K562 (cell line): ENCODE results near the gene LMAN1. TPM values are rescaled to one million over a fixed set of nuclear protein-coding genes. Genes with fewer than 3 reads are reported as not detected.
A peak's percentile ranks its signal among the peaks of the same experiment; 100 is the strongest.

Experiments
- ATAC-seq: fragments of 200-7000 bp; cut with Tn5 transposase; 3 replicates; pipeline ENCODE4 v1.9.1; 2020; ENCODE audit warnings: moderate library complexity
- BruUV-seq: library from RNA; stranded (reverse); fragments of 400-500 nt; replicated peaks from 2 replicates; lab custom pipeline; 2021; lab: Mats Ljungman, UMichigan
- CTCF ChIA-PET: fragments of 300-600 bp; formaldehyde crosslinking; extraction: SDS; loops from one replicate; lab custom pipeline; 2021; ENCODE audit warnings: low intra/inter-chr PET ratio; lab: Yijun Ruan, JAX
- POLR2A ChIA-PET: fragments of 300-600, 350-650 bp; sonication (Branson Sonifier 250); formaldehyde crosslinking; extraction: SDS; loops from one replicate; lab custom pipeline; 2021; ENCODE audit warnings: antibody characterized with exemption, inconsistent platforms; lab: Yijun Ruan, JAX
- DNase-seq, 4 experiments: peaks; one replicate each; pipeline versions ENCODE4 v3.0.0 to v3.0.0-alpha.2; 2011 to 2018; ENCODE audit warnings: low spot score in 3 of 4, mixed read lengths in 3 of 4; ENCODE audit errors: extremely low read depth in 1 of 4
- FAIRE-seq: peaks from 2 replicates; lab custom pipeline; 2011; peaks lifted over from hg19 to GRCh38; lab: Jason Lieb, UNC
- H2AFZ ChIP-seq: 2 replicates; pipeline ENCODE4 v1.6.0; 2011; ENCODE audit warnings: low read depth, low read length, control low read depth, inconsistent platforms
- H3K27ac ChIP-seq: fragments of 200-600 bp; 3 replicates; pipeline ENCODE4 v1.8.0; 2011; ENCODE audit warnings: low read depth, mild to moderate bottlenecking, control low read depth, inconsistent platforms, low read length, moderate library complexity, mixed read lengths; ENCODE audit errors: extremely low read depth
- H3K27me3 ChIP-seq, 2 experiments: fragments of 300-600 bp in 1 of 2; 2 replicates in 1 of 2; 3 replicates in 1 of 2; pipeline versions ENCODE4 v1.6.0 to v1.8.0; 2011; ENCODE audit warnings: inconsistent platforms in 2 of 2, low read length in 2 of 2, mild to moderate bottlenecking in 1 of 2, mixed read lengths in 1 of 2, moderate library complexity in 1 of 2; ENCODE audit not compliant: control insufficient read depth in 2 of 2, insufficient read depth in 2 of 2
- H3K36me3 ChIP-seq: fragments of 300-600 bp; 3 replicates; pipeline ENCODE4 v1.8.0; 2011; ENCODE audit warnings: mild to moderate bottlenecking, low read length, inconsistent platforms; ENCODE audit not compliant: control insufficient read depth, insufficient read depth
- H3K4me1 ChIP-seq, 2 experiments: fragments of 200-600 bp in 1 of 2; replicated peaks in 1 of 2; 2 replicates in 1 of 2; 3 replicates in 1 of 2; pipeline versions ENCODE4 v1.5.1 to v1.8.0; 2011; ENCODE audit warnings: inconsistent platforms in 2 of 2, low read length in 2 of 2, mild to moderate bottlenecking in 1 of 2, mixed read lengths in 1 of 2, moderate library complexity in 1 of 2; ENCODE audit not compliant: control insufficient read depth in 2 of 2, insufficient read depth in 2 of 2
- H3K4me2 ChIP-seq: 2 replicates; pipeline ENCODE4 v1.6.1; 2011; ENCODE audit warnings: low read length, control low read depth, inconsistent platforms, mixed read lengths; ENCODE audit not compliant: insufficient read depth
- H3K4me3 ChIP-seq: fragments of 200-600 bp; sonication (generic), shearing (Covaris generic); 2 replicates; pipeline ENCODE4 v1.5.1; 2016; ENCODE audit warnings: control low read depth, inconsistent platforms
- H3K79me2 ChIP-seq: fragments of 200-600 bp; 3 replicates; pipeline ENCODE4 v1.8.0; 2011; ENCODE audit warnings: low read length, inconsistent platforms; ENCODE audit not compliant: control insufficient read depth, insufficient read depth
- H3K9ac ChIP-seq, 2 experiments: 2 replicates each; pipeline versions ENCODE4 v1.6.0 to v1.6.1; 2011; ENCODE audit warnings: low read depth in 2 of 2, low read length in 2 of 2, control low read depth in 1 of 2, inconsistent platforms in 1 of 2, mild to moderate bottlenecking in 1 of 2, mixed read lengths in 1 of 2; ENCODE audit not compliant: insufficient read depth in 1 of 2
- H3K9me1 ChIP-seq: one replicate; pipeline ENCODE4 v1.6.0; 2011; ENCODE audit warnings: inconsistent platforms, mild to moderate bottlenecking, low read length, moderate library complexity; ENCODE audit not compliant: control insufficient read depth, insufficient read depth
- H3K9me3 ChIP-seq: replicated peaks from 2 replicates; pipeline ENCODE4 v1.5.1; 2011; ENCODE audit warnings: low read depth, low read length, inconsistent platforms; ENCODE audit not compliant: control insufficient read depth, insufficient read depth
- H4K20me1 ChIP-seq: replicated peaks from 2 replicates; pipeline ENCODE4 v1.6.1; 2011; ENCODE audit warnings: low read length, inconsistent platforms, mixed read lengths; ENCODE audit not compliant: control insufficient read depth, insufficient read depth
- FOXJ2 ChIP-seq: fragments of 200-800 bp; sonication (Bioruptor generic); IDR thresholded peaks from 2 replicates; pipeline ENCODE4 v1.6.1; 2016; ENCODE audit warnings: missing genetic modification characterization, missing compliant biosample characterization
- HEY1 ChIP-seq: fragments of 250-450 bp; sonication (Bioruptor Pico); IDR thresholded peaks from 2 replicates; pipeline ENCODE4 v1.5.0; 2020; ENCODE audit warnings: mild to moderate bottlenecking, moderate library complexity, borderline replicate concordance
- KAT7 ChIP-seq: sonication (generic); formaldehyde crosslinking; IDR thresholded peaks from 2 replicates; pipeline ENCODE4 v1.8.0; 2022; ENCODE audit warnings: missing genetic modification reagents, mild to moderate bottlenecking, borderline replicate concordance
- MCM2 ChIP-seq: fragments of 450-650 bp; IDR thresholded peaks from 2 replicates; pipeline ENCODE4 v1.6.1; 2017; ENCODE audit warnings: low read depth, mild to moderate bottlenecking
- PCBP2 ChIP-seq: fragments of 200-400 bp; formaldehyde crosslinking; IDR thresholded peaks from 2 replicates; pipeline ENCODE4 v1.6.1; 2018; ENCODE audit warnings: low read length, low read depth, mild to moderate bottlenecking, moderate library complexity; ENCODE audit not compliant: poor library complexity, severe bottlenecking
- RAD51 ChIP-seq: fragments of 450-650 bp; IDR thresholded peaks from 2 replicates; pipeline ENCODE4 v1.7.1; 2016; ENCODE audit warnings: low read depth, mild to moderate bottlenecking, borderline replicate concordance
- SNRNP70 ChIP-seq: fragments of 200-400 bp; formaldehyde crosslinking; optimal IDR thresholded peaks from 2 replicates; pipeline ENCODE3; 2017; ENCODE audit warnings: low read depth, low read length
- STAT6 ChIP-seq: sonication (generic); formaldehyde crosslinking; IDR thresholded peaks from 2 replicates; pipeline ENCODE4 v1.8.1; 2023; ENCODE audit warnings: mild to moderate bottlenecking, missing genetic modification reagents
- TAF15 ChIP-seq: fragments of 200-400 bp; formaldehyde crosslinking; IDR thresholded peaks from 2 replicates; pipeline ENCODE4 v1.6.1; 2017; ENCODE audit warnings: mild to moderate bottlenecking, low read depth, low read length, moderate library complexity
- TFAM ChIP-seq: fragments of 250-450 bp; sonication (Bioruptor Pico); conservative IDR thresholded peaks from 2 replicates; pipeline ENCODE4 v1.5.0; 2021; ENCODE audit warnings: mild to moderate bottlenecking, moderate library complexity
- ZNF133 ChIP-seq: fragments of 250-450 bp; sonication (Bioruptor Pico); IDR thresholded peaks from 2 replicates; pipeline ENCODE4 v1.4.0; 2020; ENCODE audit warnings: mild to moderate bottlenecking
- ZNF239 ChIP-seq: fragments of 250-450 bp; sonication (Bioruptor Pico); IDR thresholded peaks from 2 replicates; pipeline ENCODE4 v1.4.0; 2020; ENCODE audit warnings: mild to moderate bottlenecking
- WGBS: fragments of 100-300 bp; shearing (Covaris generic); methylation state at CpG from one replicate; pipeline ENCODE4 v1.1.6; 2016; ENCODE audit warnings: low coverage, mixed read lengths; ENCODE audit not compliant: insufficient coverage; ENCODE audit errors: missing lambda C conversion rate; 5-methylcytosine and 5-hydroxymethylcytosine counted together
- in situ Hi-C: fragments of 300-500 bp; cut with MboI; formaldehyde crosslinking; loops from 4 replicates; pipeline ENCODE4 v1.15.0; 2018; ENCODE audit warnings: inconsistent platforms, mixed read lengths
- intact Hi-C: fragments of 100-400 bp; cut with micrococcal nuclease; formaldehyde crosslinking; loops from 2 replicates; pipeline ENCODE4 v1.14.2; 2022
- polyA plus RNA-seq, 8 experiments: library from polyadenylated mRNA; depleted of rRNA in 4 of 8; stranded (reverse) in 5 of 8; unstranded in 3 of 8; fragments of >200 nt; fragmentation: Nextera tagmentation in 2 of 8; fragmentation: Illumina TruSeq in 1 of 8; extraction: Ambion mirVana in 2 of 8; extraction: Trizol in 1 of 8; gene quantifications; 2 replicates each; pipeline versions ENCODE4 v1.2.1 to v1.2.3, GENCODE V29; 2011 to 2014; ENCODE audit warnings: inconsistent platforms in 1 of 8, missing spikeins in 1 of 8
- total RNA-seq, 7 experiments: library from RNA; depleted of rRNA in 6 of 7; stranded (reverse); fragments of >200 nt in 6 of 7; fragmentation: Illumina TruSeq in 2 of 7; extraction: Trizol in 2 of 7; gene quantifications; 2 replicates each; pipeline versions ENCODE4 v1.2.1 to v1.2.3, GENCODE V29; 2011 to 2021; ENCODE audit warnings: low replicate concordance in 1 of 7

LMAN1 gene
- total and polyA plus RNA-seq, 9 of the 15 experiments (the other 6 are each of a cell fraction or from before 2014, with no cell fraction given) = 18.8 to 108 (median 71.2) TPM

GRCh38 chr18:59387687-59388565 is 28.9 kb upstream of the LMAN1 start:
- in situ Hi-C loops = no loop called here
- CTCF ChIA-PET = no interaction called here

GRCh38 chr18:59386909-59387686 is 28.0 kb upstream of the LMAN1 start:
- ATAC-seq = no peak
- POLR2A ChIA-PET = no interaction called here
- 19% methylated on average over 6 of the region's 8 CpGs for WGBS
- no peak for TF ChIP-seq SNRNP70
- TF ChIP-seq STAT6 (CRISPR knock-in tag) = no peak
- no peak for TF ChIP-seq ZNF239 (CRISPR knock-in tag)
- TF ChIP-seq MCM2 = no peak
- TF ChIP-seq PCBP2 = no peak
- no peak for TF ChIP-seq ZNF133 (CRISPR knock-in tag)
- TF ChIP-seq TAF15 = no peak
- TF ChIP-seq KAT7 (CRISPR knock-in tag) = no peak
- no peak for TF ChIP-seq RAD51
- no peak for TF ChIP-seq HEY1 (CRISPR knock-in tag)

More at GRCh38 chr18:59387687-59388565, 28.9 kb upstream of the LMAN1 start:
- H3K4me2 ChIP-seq = no peak overlapping the region
- H3K9me1 ChIP-seq = no peaks in the 10 kb centered on the region
- H3K4me3 ChIP-seq = no peak overlapping the region
- intact Hi-C loops = no loop called here
- DNase-seq (no peak), ATAC-seq (no peak), FAIRE-seq (no peak)
- WGBS = 18% methylated on average over 10 of the region's 11 CpGs
- POLR2A ChIA-PET = no interaction called here
- no peaks in the 10 kb centered on the region for H3K36me3 ChIP-seq
- no peaks in the 10 kb centered on the region for H4K20me1 ChIP-seq
- H3K79me2 ChIP-seq = no peaks in the 10 kb centered on the region
- no peak overlapping the region for H3K27ac ChIP-seq
- H3K4me1 ChIP-seq = no peaks in the 10 kb centered on the region
- TF ChIP-seq TFAM (CRISPR knock-in tag) = no peak
- 0 out of 2 replicates have a peak, but pooled peaks have one; percentile 5 for TF ChIP-seq FOXJ2
- no peaks in the 10 kb centered on the region for H3K9me3 ChIP-seq
- H3K9ac ChIP-seq = no peak overlapping the region
- no TSS peak for BruUV-seq
- H3K27me3 ChIP-seq = peaks cover 0 to 8% of the 10 kb centered on the region in 2 experiments; a peak in 4 of 5 replicates
- H2AFZ ChIP-seq = no peak overlapping the region

More at GRCh38 chr18:59386909-59387686, 28.0 kb upstream of the LMAN1 start:
- CTCF ChIA-PET = no interaction called here
- Histone ChIP-seq H3K36me3 (no peaks in the 10 kb centered on the region), H3K9me1 (no peaks in the 10 kb centered on the region), H3K79me2 (no peaks in the 10 kb centered on the region), H2AFZ (no peak overlapping the region), H3K4me1 (no peaks in the 10 kb centered on the region), H3K9me3 (no peaks in the 10 kb centered on the region), H3K27me3 (peaks cover 0 to 4% of the 10 kb centered on the region in 2 experiments; a peak in 4 of 5 replicates), H3K27ac (no peak overlapping the region), H4K20me1 (no peaks in the 10 kb centered on the region), H3K9ac (no peak overlapping the region), H3K4me2 (no peak overlapping the region), H3K4me3 (no peak overlapping the region)
- intact Hi-C loops (no loop called here), in situ Hi-C loops (no loop called here)
- no peak for FAIRE-seq
- no TSS peak for BruUV-seq
- no peak for DNase-seq
